ENCODE data around the gene ANGEL2. TPM values are rescaled to one million over a fixed set of nuclear protein-coding genes. Genes with fewer than 3 reads are reported as not detected.

ANGEL2 gene
- total and polyA plus RNA-seq, 2 of the 4 experiments (the other 2 are of a cell fraction), result 13.4 to 44.1 TPM

DNA sequence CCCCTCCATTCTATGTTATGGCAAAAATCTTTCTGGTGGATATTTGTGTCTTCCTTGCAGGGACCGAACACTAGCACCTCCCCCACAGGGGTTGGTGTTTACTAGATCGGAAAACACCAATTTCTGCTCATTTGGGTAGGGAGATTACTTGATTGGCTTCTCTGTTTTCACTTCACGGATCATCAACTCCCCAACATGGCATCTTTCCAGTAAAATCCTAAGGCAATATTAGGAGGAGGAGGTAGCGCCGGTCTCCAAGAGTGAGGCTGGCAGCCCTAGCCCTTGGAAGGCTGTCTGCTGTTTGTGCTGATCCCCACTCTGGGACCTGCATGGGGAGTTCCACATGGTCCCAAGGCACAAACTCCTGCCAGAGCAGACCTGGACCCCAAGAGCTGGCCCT lies 53.2 kb downstream of the ANGEL2 start:
- no peak overlapping the region for H2AK9ac ChIP-seq (replicated peaks; ENCODE audit: low read depth, low read length, poor library complexity)
- no peak overlapping the region for H2BK5ac ChIP-seq (ENCODE audit: low read depth, low read length, poor library complexity, severe bottlenecking)
- H3K4ac ChIP-seq (ENCODE audit: low read depth, low read length), result no peak overlapping the region
- no peak overlapping the region for H3K4me3 ChIP-seq (ENCODE audit: insufficient read depth, low read depth, low read length)
- ATAC-seq (ENCODE audit: low read depth) (no peak), DNase-seq (no peak)
- ChIA-PET CTCF (no interaction called here), POLR2A (ENCODE audit: unreplicated experiment) (no interaction called here)
- no peak overlapping the region for H2BK20ac ChIP-seq (ENCODE audit: low read depth, low read length)
- H3K14ac ChIP-seq (replicated peaks; ENCODE audit: low read depth, low read length), result no peak overlapping the region
- H3K27me3 ChIP-seq (ENCODE audit: control insufficient read depth, insufficient read depth, low read length), result no peaks in the 10 kb centered on the region
- in situ Hi-C loops (cut with MboI; ENCODE audit: low sequenced_read_pairs), result no loop called here
- dilution Hi-C loops (cut with HindIII; ENCODE audit: low sequenced_read_pairs, unreplicated experiment), result no loop called here
- no peak overlapping the region for H2BK120ac ChIP-seq (ENCODE audit: low read depth, low read length)
- no peak overlapping the region for H3K18ac ChIP-seq (ENCODE audit: low read depth, low read length)
- H4K5ac ChIP-seq (ENCODE audit: low read depth, low read length), result no peak overlapping the region
- no peak overlapping the region for H4K91ac ChIP-seq (ENCODE audit: insufficient read depth, low read depth, low read length)
- no peak overlapping the region for H3K23ac ChIP-seq (ENCODE audit: low read depth, low read length)
- no peak overlapping the region for H3K56ac ChIP-seq (ENCODE audit: extremely low read depth, insufficient read depth, low read length)
- H3K9me1 ChIP-seq (ENCODE audit: insufficient read depth, low read length), result peaks cover 6% of the 10 kb centered on the region
- H3K9ac ChIP-seq (ENCODE audit: low read depth, low read length), result no peak overlapping the region
- TF ChIP-seq RAD21 (IDR thresholded peaks at IDR 0.05; ENCODE audit: low read length) (no peak), MAZ (IDR thresholded peaks at IDR 0.05; ENCODE audit: borderline replicate concordance, low read depth, low read length) (no peak), POLR2A (IDR thresholded peaks at IDR 0.05; ENCODE audit: low read depth, low read length) (no peak), SMC3 (IDR thresholded peaks at IDR 0.05; ENCODE audit: low read depth, low read length) (no peak), RFX5 (IDR thresholded peaks at IDR 0.05; ENCODE audit: low read depth, low read length) (no peak), MXI1 (IDR thresholded peaks at IDR 0.05; ENCODE audit: borderline replicate concordance, low read depth, low read length) (no peak), RCOR1 (IDR thresholded peaks at IDR 0.05; ENCODE audit: insufficient replicate concordance, low read length) (no peak), MAFK (IDR thresholded peaks at IDR 0.05; ENCODE audit: low read depth, low read length) (no peak), NFE2L2 (IDR thresholded peaks at IDR 0.05; ENCODE audit: low read depth, low read length) (no peak)
- TF ChIP-seq, protein P1, sequence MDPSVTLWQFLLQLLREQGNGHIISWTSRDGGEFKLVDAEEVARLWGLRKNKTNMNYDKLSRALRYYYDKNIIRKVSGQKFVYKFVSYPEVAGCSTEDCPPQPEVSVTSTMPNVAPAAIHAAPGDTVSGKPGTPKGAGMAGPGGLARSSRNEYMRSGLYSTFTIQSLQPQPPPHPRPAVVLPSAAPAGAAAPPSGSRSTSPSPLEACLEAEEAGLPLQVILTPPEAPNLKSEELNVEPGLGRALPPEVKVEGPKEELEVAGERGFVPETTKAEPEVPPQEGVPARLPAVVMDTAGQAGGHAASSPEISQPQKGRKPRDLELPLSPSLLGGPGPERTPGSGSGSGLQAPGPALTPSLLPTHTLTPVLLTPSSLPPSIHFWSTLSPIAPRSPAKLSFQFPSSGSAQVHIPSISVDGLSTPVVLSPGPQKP (IDR thresholded peaks at IDR 0.05; ENCODE audit: borderline replicate concordance, low read depth, low read length), result no peak
- TF ChIP-seq, protein P2, sequence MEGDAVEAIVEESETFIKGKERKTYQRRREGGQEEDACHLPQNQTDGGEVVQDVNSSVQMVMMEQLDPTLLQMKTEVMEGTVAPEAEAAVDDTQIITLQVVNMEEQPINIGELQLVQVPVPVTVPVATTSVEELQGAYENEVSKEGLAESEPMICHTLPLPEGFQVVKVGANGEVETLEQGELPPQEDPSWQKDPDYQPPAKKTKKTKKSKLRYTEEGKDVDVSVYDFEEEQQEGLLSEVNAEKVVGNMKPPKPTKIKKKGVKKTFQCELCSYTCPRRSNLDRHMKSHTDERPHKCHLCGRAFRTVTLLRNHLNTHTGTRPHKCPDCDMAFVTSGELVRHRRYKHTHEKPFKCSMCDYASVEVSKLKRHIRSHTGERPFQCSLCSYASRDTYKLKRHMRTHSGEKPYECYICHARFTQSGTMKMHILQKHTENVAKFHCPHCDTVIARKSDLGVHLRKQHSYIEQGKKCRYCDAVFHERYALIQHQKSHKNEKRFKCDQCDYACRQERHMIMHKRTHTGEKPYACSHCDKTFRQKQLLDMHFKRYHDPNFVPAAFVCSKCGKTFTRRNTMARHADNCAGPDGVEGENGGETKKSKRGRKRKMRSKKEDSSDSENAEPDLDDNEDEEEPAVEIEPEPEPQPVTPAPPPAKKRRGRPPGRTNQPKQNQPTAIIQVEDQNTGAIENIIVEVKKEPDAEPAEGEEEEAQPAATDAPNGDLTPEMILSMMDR (conservative IDR thresholded peaks at IDR 0.05; ENCODE audit: low read depth, low read length), result no peak
- TF ChIP-seq, protein P3, sequence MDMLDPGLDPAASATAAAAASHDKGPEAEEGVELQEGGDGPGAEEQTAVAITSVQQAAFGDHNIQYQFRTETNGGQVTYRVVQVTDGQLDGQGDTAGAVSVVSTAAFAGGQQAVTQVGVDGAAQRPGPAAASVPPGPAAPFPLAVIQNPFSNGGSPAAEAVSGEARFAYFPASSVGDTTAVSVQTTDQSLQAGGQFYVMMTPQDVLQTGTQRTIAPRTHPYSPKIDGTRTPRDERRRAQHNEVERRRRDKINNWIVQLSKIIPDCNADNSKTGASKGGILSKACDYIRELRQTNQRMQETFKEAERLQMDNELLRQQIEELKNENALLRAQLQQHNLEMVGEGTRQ (IDR thresholded peaks at IDR 0.05; ENCODE audit: low read depth, low read length), result no peak
- H3K36me3 ChIP-seq (ENCODE audit: control insufficient read depth, insufficient read depth, low read length), result peaks cover 38% of the 10 kb centered on the region
- no CpG with 5 or more reads among the region's 5 CpGs for WGBS, 2 experiments (ENCODE audit: extremely low coverage in 2 of 2, insufficient read length in 1 of 2)
- no peak overlapping the region for H4K8ac ChIP-seq (ENCODE audit: low read depth in 2 of 2, low read length in 2 of 2)
- no peak overlapping the region for H3K27ac ChIP-seq (ENCODE audit: insufficient read depth, low read length)
- H2BK15ac ChIP-seq (ENCODE audit: low read depth, low read length), result no peak overlapping the region
- peaks cover 5% of the 10 kb centered on the region for H3K4me1 ChIP-seq (ENCODE audit: control insufficient read depth, insufficient read depth, low read length)
- H2AK5ac ChIP-seq (ENCODE audit: low read depth, low read length), result no peak overlapping the region
- H3K9me3 ChIP-seq (ENCODE audit: control insufficient read depth, insufficient read depth, low read length), result no peaks in the 10 kb centered on the region
- H3K4me2 ChIP-seq (ENCODE audit: low read depth, low read length), result no peak overlapping the region
- no peak overlapping the region for H2AFZ ChIP-seq (replicated peaks; ENCODE audit: low read length, poor library complexity)
- intact Hi-C loops (cut with micrococcal nuclease), result no loop called here
- BruUV-seq (replicated peaks), result no TSS peak
- H3K79me1 ChIP-seq (ENCODE audit: low read depth in 1 of 2, low read length in 2 of 2), result no peaks in the 10 kb centered on the region; a peak in 1 of 4 replicates
- no peaks in the 10 kb centered on the region for H4K20me1 ChIP-seq (ENCODE audit: insufficient read depth, low read length)
